GM12872 (cell line): ENCODE measurements around the gene LYST.

Source experiments
- CTCF ChIP-seq: IDR thresholded peaks from 3 replicates; pipeline ENCODE4 v1.5.1; 2011; ENCODE audit warnings: low read depth, mild to moderate bottlenecking, low read length, moderate library complexity; ENCODE audit not compliant: insufficient read depth

The LYST gene

GRCh38 chr1:235673981-235674380 lies 192.7 kb downstream of the LYST start:
- no peak for TF ChIP-seq CTCF

GRCh38 chr1:235671992-235672391 lies 194.7 kb downstream of the LYST start:
- no peak for TF ChIP-seq CTCF

- no peak for TF ChIP-seq CTCF
These were observed 196.4 kb downstream of the LYST start for GRCh38 chr1:235670157-235670776.

GRCh38 chr1:235669277-235669676 lies 197.4 kb downstream of the LYST start:
- TF ChIP-seq CTCF = no peak

- no peak for TF ChIP-seq CTCF
These were observed 203.1 kb downstream of the LYST start for GRCh38 chr1:235663628-235664027.

GRCh38 chr1:235661568-235661967 lies 205.1 kb downstream of the LYST start:
- no peak for TF ChIP-seq CTCF

- TF ChIP-seq CTCF = no peak
These were observed 207.4 kb downstream of the LYST start for GRCh38 chr1:235659186-235659771.
